ENCODE measurements around the gene ZNF330.

- TF ChIP-seq CTCF (IDR thresholded peaks at IDR 0.05 in 8 of 11, conservative IDR thresholded peaks at IDR 0.05 in 3 of 11) = no peak
- no peak for TF ChIP-seq POLR2A (IDR thresholded peaks at IDR 0.05)
Observed at GRCh38 chr4:141174457-141174856, 46.2 kb upstream of the ZNF330 start.

Data from spleen (tissue), 7 donors.